SK-N-MC (cell line): ENCODE measurements around the gene CABP4.
"Not testable (repeated sequence)": the region's sequence is repeated elsewhere in the genome, so short reads cannot be mapped to it uniquely, and the experiment has no call there.

Source experiments
- DNase-seq: peaks from one replicate; pipeline ENCODE4 v3.0.0-alpha.2; 2011; ENCODE audit warnings: low read depth, low spot score
- H3K27ac ChIP-seq: fragments of 200-600 bp; sonication (generic); 2 replicates; pipeline ENCODE4 v1.5.1; 2016; ENCODE audit warnings: mixed run types
- H3K36me3 ChIP-seq: fragments of 200-600 bp; sonication (generic); 2 replicates; pipeline ENCODE4 v1.6.1; 2017; ENCODE audit warnings: antibody characterized with exemption, low read length, mixed read lengths; ENCODE audit not compliant: insufficient read depth
- H3K4me3 ChIP-seq: fragments of 200-600 bp; sonication (generic); 2 replicates; pipeline ENCODE4 v1.5.1; 2016
- H3K9ac ChIP-seq: fragments of 200-600 bp; sonication (generic); 2 replicates; pipeline ENCODE4 v1.8.0; 2017; ENCODE audit warnings: mixed run types, mixed read lengths; ENCODE audit not compliant: insufficient read length
- H3K9me3 ChIP-seq: fragments of 200-600 bp; sonication (generic); 2 replicates; pipeline ENCODE4 v1.6.1; 2017; ENCODE audit warnings: low read depth, mild to moderate bottlenecking, antibody characterized with exemption, low read length, moderate library complexity, mixed read lengths
- EZH2 ChIP-seq: fragments of 200-600 bp; sonication (generic); IDR thresholded peaks from one replicate; pipeline ENCODE4 v1.6.1; 2017; ENCODE audit warnings: antibody characterized with exemption
- FOXP2 ChIP-seq: optimal IDR thresholded peaks from 2 replicates; pipeline ENCODE3; 2011; ENCODE audit warnings: mild to moderate bottlenecking, moderate library complexity; ENCODE audit not compliant: insufficient read depth; ENCODE audit errors: extremely low read length, control extremely low read depth
- POLR2AphosphoS5 ChIP-seq: IDR thresholded peaks from 2 replicates; pipeline ENCODE4 v1.6.1; 2012; ENCODE audit warnings: mild to moderate bottlenecking, low read depth, low read length, borderline replicate concordance

CABP4 gene

DNA sequence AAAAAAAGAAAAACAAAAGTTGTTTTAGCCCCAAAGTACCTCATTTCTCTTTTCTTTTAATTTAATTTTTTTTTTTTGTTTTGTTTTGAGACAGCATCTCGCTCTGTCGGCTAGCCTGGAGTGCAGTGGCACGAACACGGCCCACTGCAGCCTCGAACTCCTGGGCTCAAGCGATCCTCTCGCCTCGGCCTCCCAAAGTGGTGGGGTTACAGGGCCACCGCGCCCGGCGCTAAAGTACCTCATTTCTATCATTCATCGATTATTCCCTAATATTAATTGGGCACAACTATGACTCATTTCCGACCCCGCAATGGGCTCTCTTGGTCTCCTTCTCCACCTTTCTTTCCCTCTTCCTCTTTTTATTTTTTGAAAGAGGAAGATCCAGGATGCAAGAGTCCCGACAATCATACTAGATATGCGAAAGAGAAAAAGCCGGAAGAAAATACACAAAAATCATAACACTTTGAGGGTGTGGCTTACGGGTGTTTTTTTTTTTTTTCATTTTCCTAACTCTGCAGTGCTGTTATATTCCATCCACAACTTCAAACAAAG lies 27.2 kb downstream of the CABP4 start:
- H3K36me3 ChIP-seq = no peaks in the 10 kb centered on the region; the same call in 1 of the 2 replicates
- peak overlapping the region; percentile 89 for H3K4me3 ChIP-seq
- H3K27ac ChIP-seq = no peak overlapping the region
- H3K9me3 ChIP-seq = no peaks in the 10 kb centered on the region
- DNase-seq = no peak
- TF ChIP-seq EZH2 = no peak
- no peak for TF ChIP-seq POLR2AphosphoS5
- TF ChIP-seq FOXP2 = no peak
- H3K9ac ChIP-seq = peak overlapping the region; percentile 73

GRCh38 chr11:67482827-67483798 lies 28.0 kb downstream of the CABP4 start, which contains the start of gene AIP:
AIP (plus strand) TSS chr11:67483026; CDS start chr11:67483159, 133 bp downstream.
- TF ChIP-seq POLR2AphosphoS5 (peak; percentile 56), EZH2 (no peak), FOXP2 (peak; percentile 77)
- DNase-seq = peak; percentile 93

DNA sequence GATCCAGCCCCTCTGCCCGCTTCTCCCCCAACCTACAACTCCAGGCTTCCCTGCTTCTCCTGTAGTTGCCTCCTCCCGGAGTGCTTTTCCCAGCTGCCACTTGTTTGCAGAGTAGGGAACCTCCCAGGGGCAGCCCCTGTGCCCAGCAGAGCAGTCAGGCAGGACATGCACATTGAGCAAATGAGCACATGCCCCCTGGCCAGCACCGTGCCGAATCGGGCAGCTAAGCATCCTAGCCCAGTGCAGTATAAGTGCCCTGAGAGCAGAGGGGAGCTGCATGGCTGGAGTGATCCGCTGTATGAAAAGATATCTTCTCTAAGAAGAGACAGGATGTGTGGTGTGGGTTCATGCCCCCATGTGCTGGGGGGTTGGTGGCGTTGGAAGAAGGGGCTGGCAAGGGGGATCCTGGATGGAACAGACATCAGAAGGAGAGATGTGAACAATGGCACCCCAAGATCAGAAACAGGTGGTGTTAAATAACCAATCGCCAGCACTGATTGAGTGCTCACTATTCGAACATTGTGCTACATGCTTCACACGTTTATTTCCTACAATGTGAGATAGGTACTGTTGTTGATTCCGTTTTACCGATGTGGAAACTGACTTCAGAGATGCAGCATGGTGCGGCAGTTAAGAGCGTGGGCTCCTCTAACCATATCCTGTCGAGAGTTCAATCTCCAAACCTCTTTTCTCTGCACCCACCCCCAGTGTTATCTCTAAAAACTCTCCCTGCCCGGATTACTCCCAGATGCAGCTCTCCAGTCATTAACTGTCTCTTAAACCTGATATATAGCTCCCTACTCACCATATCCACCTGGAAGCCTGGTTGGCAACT lies 28.9 kb downstream of the CABP4 start:
- H3K9ac ChIP-seq = peak overlapping the region; percentile 73
- peak overlapping the region; percentile 89 for H3K4me3 ChIP-seq
- DNase-seq = no peak
- TF ChIP-seq EZH2 (no peak), FOXP2 (no peak), POLR2AphosphoS5 (no peak)
- no peaks in the 10 kb centered on the region for H3K9me3 ChIP-seq
- H3K36me3 ChIP-seq = peaks cover 3% of the 10 kb centered on the region; the same call in 1 of the 2 replicates
- peak overlapping the region; percentile 15; the same call in 1 of the 2 replicates for H3K27ac ChIP-seq

More at GRCh38 chr11:67482827-67483798, 28.0 kb downstream of the CABP4 start, which contains the start of gene AIP:
- Histone ChIP-seq H3K9ac (peak within 1 kb of the TSS; percentile 73), H3K9me3 (no peaks in the 10 kb centered on the region), H3K4me3 (peak within 1 kb of the TSS; percentile 89), H3K27ac (peak within 1 kb of the TSS; percentile 67), H3K36me3 (peaks cover 3% of the 10 kb centered on the region; the same call in 1 of the 2 replicates)

- Histone ChIP-seq H3K9ac (no peak overlapping the region), H3K27ac (no peak overlapping the region)
- DNase-seq = no peak
Observed at GRCh38 chr11:67484847-67485311, 29.7 kb downstream of the CABP4 start.

DNA sequence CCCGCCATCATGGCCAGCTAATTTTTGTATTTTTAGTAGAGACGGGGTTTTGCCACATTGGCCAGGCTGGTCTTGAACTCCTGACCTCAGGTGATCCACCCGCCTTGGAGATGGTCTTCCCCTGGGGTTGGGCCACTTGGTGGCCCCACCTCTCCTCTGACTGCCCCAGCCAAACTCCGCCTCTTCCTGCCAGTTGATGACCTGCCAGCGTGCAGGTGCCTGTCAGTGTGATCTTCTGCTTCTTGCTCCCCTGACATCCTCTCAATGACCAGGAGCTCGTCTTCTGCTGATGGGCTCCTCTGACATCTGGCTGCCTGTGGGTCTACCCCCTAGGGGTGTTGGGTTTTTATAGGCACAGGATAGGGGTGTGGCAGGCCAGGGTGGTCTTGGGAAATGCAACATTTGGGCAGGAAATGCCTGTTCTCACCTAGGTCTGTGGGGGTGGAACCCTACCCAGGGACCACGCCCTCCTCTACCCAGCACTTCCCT lies 30.8 kb downstream of the CABP4 start:
- not testable (repeated sequence) for H3K27ac ChIP-seq, H3K4me3 ChIP-seq, H3K9me3 ChIP-seq, H3K36me3 ChIP-seq, DNase-seq, H3K9ac ChIP-seq

More at GRCh38 chr11:67484847-67485311, 29.7 kb downstream of the CABP4 start:
- no peak overlapping the region for H3K4me3 ChIP-seq
- H3K9me3 ChIP-seq = no peaks in the 10 kb centered on the region
- H3K36me3 ChIP-seq = peaks cover 3% of the 10 kb centered on the region; the same call in 1 of the 2 replicates
- TF ChIP-seq FOXP2 (no peak), EZH2 (no peak), POLR2AphosphoS5 (no peak)

- no peak for DNase-seq
- H3K36me3 ChIP-seq = peaks cover 9% of the 10 kb centered on the region; the same call in 1 of the 2 replicates
- no peak overlapping the region for H3K4me3 ChIP-seq
- TF ChIP-seq EZH2 (no peak), POLR2AphosphoS5 (no peak), FOXP2 (no peak)
- no peak overlapping the region for H3K27ac ChIP-seq
- H3K9me3 ChIP-seq = no peaks in the 10 kb centered on the region
- H3K9ac ChIP-seq = no peak overlapping the region
Observed at GRCh38 chr11:67486481-67487195, 31.5 kb downstream of the CABP4 start.

DNA sequence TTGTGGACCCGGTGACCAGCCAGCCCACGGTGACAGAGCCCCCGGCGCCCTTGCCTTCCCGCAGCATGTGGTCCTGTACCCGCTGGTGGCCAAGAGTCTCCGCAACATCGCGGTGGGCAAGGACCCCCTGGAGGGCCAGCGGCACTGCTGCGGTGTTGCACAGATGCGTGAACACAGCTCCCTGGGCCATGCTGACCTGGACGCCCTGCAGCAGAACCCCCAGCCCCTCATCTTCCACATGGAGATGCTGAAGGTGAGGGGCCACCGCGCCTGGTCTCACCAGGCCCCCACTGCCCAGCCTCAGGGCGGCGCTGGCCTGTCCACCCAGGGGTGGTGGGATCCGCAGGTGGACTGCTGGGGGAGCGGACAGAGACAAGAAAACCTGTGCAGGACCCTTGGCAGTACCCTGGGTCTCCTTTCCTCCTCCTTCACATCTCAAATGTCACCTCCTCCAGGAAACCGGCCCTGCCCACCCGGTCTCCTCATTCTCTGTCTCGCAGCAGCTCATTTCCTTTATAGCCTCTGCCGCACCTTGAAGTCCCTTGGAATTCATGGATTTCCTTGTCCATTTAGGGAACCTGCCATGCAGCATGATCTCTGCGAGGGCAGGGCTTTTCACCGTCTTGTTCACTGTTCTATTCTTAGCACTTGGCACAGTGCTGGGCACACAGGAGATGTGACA lies 34.2 kb downstream of the CABP4 start:
- H3K4me3 ChIP-seq = no peak overlapping the region
- TF ChIP-seq FOXP2 = no peak
- no peak for TF ChIP-seq EZH2
- no peak for TF ChIP-seq POLR2AphosphoS5
- H3K27ac ChIP-seq = no peak overlapping the region
- no peaks in the 10 kb centered on the region for H3K9me3 ChIP-seq
- H3K9ac ChIP-seq = no peak overlapping the region
- H3K36me3 ChIP-seq = peaks cover 9% of the 10 kb centered on the region; the same call in 1 of the 2 replicates
- no peak for DNase-seq
